Mucosa of descending colon (tissue), 3 donors: ENCODE measurements around the gene ARHGAP4. TPM values are rescaled to one million over a fixed set of nuclear protein-coding genes. Genes with fewer than 3 reads are reported as not detected.

Source experiments
- ATAC-seq: fragments of 200-7000 bp; cut with Tn5 transposase; one replicate; pipeline ENCODE4 v1.9.1; 2020; ENCODE audit warnings: mild to moderate bottlenecking, moderate library complexity
- DNase-seq, 3 donors: peaks; one replicate each; pipeline ENCODE4 v3.0.0-alpha.2; 2020
- H3K36me3 ChIP-seq: fragments of 200-600 bp; one replicate; pipeline ENCODE4 v1.8.0; 2021; ENCODE audit warnings: low read depth, mild to moderate bottlenecking
- H3K4me1 ChIP-seq: fragments of 200-600 bp; one replicate; pipeline ENCODE4 v1.8.0; 2021; ENCODE audit warnings: low read depth, mild to moderate bottlenecking
- H3K4me3 ChIP-seq: fragments of 200-600 bp; one replicate; pipeline ENCODE4 v1.8.0; 2021; ENCODE audit warnings: mild to moderate bottlenecking
- H3K9me3 ChIP-seq: fragments of 200-600 bp; one replicate; pipeline ENCODE4 v1.8.0; 2021; ENCODE audit warnings: mild to moderate bottlenecking
- CTCF ChIP-seq: fragments of 200-600 bp; IDR thresholded peaks from one replicate; pipeline ENCODE4 v1.8.0; 2022; ENCODE audit warnings: antibody characterized with exemption, mild to moderate bottlenecking
- intact Hi-C, 2 donors: fragments of 100-400 bp; cut with DNase I in 1 of 2; cut with micrococcal nuclease in 1 of 2; formaldehyde crosslinking; loops; one replicate each; pipeline versions ENCODE4 v1.11.0 to v1.11.1; 2022; cut with DNase I, micrococcal nuclease
- total RNA-seq, 3 donors: library from RNA; stranded (reverse); fragmentation: NEBNext Ultra II Directional in 2 of 3; extraction: Animal tissue kit (Norgen Biotek cat#: 25700) in 2 of 3; gene quantifications; one replicate each; pipeline versions ENCODE4 v1.2.1 to v1.2.4, GENCODE V29; 2021 to 2023
- donor health status: DM: no; HTN: no; CAD: no; lungs with moderate emphysema.
- donor health status: DM: no; HTN: no; CAD: no.
- donor health status: DM: no; HTN: yes; CAD: no.

ARHGAP4 gene
- total RNA-seq, 3 donors from 2014 or later: 35.0 to 47.8 (median 36.7) TPM

GRCh38 chrX:153888344-153888743, 37.7 kb downstream of the ARHGAP4 start:
- ATAC-seq (peak; percentile 9), DNase-seq (no peak)
- TF ChIP-seq CTCF: no peak
- no peak overlapping the region for H3K4me3 ChIP-seq
- H3K4me1 ChIP-seq: no peaks in the 10 kb centered on the region
- no peaks in the 10 kb centered on the region for H3K36me3 ChIP-seq
- no peaks in the 10 kb centered on the region for H3K9me3 ChIP-seq
- intact Hi-C loops: no loop called here

GRCh38 chrX:153887385-153887784, 38.7 kb downstream of the ARHGAP4 start:
- Histone ChIP-seq H3K9me3 (no peaks in the 10 kb centered on the region), H3K36me3 (no peaks in the 10 kb centered on the region), H3K4me3 (no peak overlapping the region), H3K4me1 (no peaks in the 10 kb centered on the region)
- ATAC-seq: no peak
- intact Hi-C loops: no loop called here
- DNase-seq: no peak
- TF ChIP-seq CTCF: no peak

- no peak for TF ChIP-seq CTCF
- Histone ChIP-seq H3K36me3 (no peaks in the 10 kb centered on the region), H3K9me3 (no peaks in the 10 kb centered on the region), H3K4me3 (no peak overlapping the region), H3K4me1 (no peaks in the 10 kb centered on the region)
- DNase-seq: no peak
- no peak for ATAC-seq
- intact Hi-C loops: no loop called here
These were observed 39.1 kb downstream of the ARHGAP4 start for GRCh38 chrX:153886915-153887314.

GRCh38 chrX:153885968-153886903, 39.8 kb downstream of the ARHGAP4 start, which contains the start of gene L1CAM:
Gene L1CAM (minus strand): TSS chrX:153886173. CDS start chrX:153875836, 10,337 bp downstream.
- peak in 1 of 3 donors; percentile 31 for DNase-seq
- H3K4me1 ChIP-seq: no peaks in the 10 kb centered on the region

GRCh38 chrX:153885208-153885787, 40.8 kb downstream of the ARHGAP4 start:
- intact Hi-C loops: no loop called here
- no peak for TF ChIP-seq CTCF
- H3K9me3 ChIP-seq: no peaks in the 10 kb centered on the region
- no peaks in the 10 kb centered on the region for H3K36me3 ChIP-seq
- no peak overlapping the region for H3K4me3 ChIP-seq
- ATAC-seq: no peak
- H3K4me1 ChIP-seq: no peaks in the 10 kb centered on the region
- peak in 1 of 3 donors; percentile 33 for DNase-seq

More at GRCh38 chrX:153885968-153886903, 39.8 kb downstream of the ARHGAP4 start, which contains the start of gene L1CAM:
- H3K36me3 ChIP-seq: no peaks in the 10 kb centered on the region
- no peaks in the 10 kb centered on the region for H3K9me3 ChIP-seq
- TF ChIP-seq CTCF: no peak
- intact Hi-C loops: no loop called here
- no peak within 1 kb of the TSS for H3K4me3 ChIP-seq
- ATAC-seq: peak; percentile 38
